ENCODE results near the gene MISP3.

- TF ChIP-seq EP300 (IDR thresholded peaks at IDR 0.05) (no peak), CTCF (IDR thresholded peaks at IDR 0.05) (no peak)
Observed at GRCh38 chr19:14093117-14093823, 20.7 kb downstream of the MISP3 start.
